Amygdala (tissue), 56 donors: ENCODE data around the gene RIN3.

Experiments
- DNase-seq, 56 donors: peaks; one replicate each; lab custom pipeline; 2025; lab: John Stamatoyannopoulos, UW

RIN3 gene

DNA sequence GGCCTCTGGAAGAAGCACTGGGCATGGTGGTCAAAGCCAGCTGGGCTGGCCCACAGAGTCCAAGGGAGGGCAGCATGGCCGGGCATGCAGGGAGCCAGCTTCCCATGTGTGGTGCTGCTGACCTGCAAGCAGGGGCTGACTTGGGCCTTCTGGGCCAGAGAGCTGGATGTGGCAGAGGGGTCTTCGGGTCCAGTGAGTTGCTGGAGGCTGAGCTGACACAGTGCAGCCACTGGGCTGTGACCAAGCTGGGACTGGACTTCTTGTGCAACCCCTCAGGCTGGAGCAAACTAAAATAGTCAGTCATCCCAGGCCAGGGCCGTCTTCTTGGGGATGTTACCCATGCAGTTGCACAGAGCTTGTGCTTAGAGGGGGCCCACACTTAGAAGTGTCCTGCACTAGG is 7.3 kb upstream of the RIN3 start:
- no peak for DNase-seq

DNA sequence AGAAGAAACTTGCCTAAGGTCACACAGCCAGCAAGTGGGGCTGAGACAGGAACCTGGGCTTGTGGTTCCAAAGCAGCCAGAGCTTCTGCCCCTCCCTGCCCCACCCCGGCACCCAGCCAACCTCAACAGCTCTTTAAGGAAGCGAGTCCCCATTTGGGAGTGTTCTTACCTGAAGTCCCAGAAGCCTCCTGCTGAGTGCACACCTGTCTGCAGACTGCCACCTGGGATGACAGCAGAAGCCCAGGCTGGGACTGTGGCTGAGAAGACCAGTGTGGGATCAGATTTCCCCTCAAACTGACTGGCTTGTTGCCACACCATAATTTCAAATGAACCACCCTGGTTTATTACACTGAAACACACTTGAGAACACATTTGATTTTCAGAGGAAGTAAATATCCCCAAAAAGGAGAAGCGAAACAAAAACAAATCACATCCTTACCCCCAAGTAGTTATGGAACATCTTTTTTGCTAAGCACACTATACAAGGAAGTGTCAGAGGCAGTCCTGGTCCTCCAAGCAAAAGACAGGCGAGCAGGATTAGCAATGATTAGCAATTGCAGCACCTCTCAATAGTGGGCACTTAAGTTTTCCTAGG is 6.3 kb upstream of the RIN3 start:
- DNase-seq = peak in 1 of 56 donors; percentile 11

DNA sequence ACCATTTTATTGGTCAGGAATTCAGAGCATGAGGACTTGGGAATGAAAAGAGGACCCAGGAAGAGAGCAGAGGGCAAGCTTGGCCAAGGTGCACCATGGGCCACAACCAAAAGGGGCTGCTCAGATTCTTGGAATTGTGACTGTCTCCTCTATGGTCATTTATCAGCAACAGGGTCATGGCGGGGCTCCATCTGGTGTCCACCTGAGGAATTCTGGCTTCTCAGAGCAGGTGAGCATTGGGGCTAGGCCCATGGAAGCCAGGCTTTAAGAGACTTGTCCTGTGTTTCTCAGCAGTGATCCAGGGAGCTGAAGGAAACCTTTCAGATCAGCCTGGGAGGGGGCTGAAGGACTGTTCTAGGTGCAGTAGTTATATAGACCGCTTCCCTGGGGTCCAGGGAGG is 2.6 kb upstream of the RIN3 start:
- no peak for DNase-seq

DNA sequence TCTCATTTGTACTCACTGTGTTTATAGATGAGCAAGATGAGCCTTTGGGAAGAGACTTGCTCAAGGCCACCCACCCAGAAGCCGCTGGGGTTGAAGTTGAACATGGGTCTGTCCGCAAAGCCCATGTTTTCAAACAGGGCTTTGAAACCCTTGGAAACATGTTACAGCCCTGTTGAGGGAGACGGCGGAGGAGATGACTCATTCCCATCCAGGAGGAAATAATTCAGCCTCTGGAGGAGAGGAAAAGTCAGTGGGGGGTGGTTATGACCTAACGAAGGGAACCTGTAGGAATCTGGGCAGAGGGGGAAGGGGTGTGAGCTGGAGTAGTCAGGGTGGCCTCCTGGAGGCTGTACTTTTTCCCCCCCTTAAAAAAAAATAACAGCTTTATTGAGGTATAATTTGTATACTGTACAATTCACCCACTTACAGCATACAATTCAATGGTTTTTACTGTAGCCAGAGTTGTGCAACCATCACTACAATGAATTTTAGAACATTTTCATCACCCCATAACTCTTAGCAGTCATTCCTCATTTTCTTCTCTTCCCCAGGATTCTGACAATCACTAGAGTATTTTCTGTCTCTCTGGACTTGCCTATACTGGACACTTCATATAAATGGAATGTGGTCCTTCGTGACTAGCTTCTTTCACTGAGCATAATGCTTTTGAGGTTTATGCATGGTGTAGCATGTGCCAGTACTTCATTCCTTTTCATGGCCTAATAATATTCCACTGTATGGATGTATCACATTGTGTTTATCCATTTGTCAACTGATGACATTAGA is 1.9 kb upstream of the RIN3 start:
- no peak for DNase-seq

DNA sequence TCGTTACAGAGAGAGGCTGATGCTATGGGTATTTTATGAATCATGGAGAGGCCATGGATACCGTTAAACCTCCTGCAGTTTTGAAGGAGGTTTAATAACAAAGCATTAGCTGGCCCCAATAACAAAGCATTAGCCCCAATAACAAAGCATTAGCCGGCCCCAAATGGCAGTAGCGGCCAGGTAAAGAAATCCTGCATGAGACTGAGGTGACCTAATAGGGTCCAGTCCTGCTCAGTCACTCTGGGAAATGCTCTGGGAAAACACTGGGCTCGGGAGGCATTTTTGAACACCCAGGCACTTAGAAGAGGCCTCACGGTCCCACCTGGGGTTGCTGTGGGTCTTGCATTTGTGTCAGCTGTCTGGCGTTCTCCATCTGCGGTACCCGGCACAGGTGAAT is 776 bp upstream of the RIN3 start:
- DNase-seq = no peak

DNA sequence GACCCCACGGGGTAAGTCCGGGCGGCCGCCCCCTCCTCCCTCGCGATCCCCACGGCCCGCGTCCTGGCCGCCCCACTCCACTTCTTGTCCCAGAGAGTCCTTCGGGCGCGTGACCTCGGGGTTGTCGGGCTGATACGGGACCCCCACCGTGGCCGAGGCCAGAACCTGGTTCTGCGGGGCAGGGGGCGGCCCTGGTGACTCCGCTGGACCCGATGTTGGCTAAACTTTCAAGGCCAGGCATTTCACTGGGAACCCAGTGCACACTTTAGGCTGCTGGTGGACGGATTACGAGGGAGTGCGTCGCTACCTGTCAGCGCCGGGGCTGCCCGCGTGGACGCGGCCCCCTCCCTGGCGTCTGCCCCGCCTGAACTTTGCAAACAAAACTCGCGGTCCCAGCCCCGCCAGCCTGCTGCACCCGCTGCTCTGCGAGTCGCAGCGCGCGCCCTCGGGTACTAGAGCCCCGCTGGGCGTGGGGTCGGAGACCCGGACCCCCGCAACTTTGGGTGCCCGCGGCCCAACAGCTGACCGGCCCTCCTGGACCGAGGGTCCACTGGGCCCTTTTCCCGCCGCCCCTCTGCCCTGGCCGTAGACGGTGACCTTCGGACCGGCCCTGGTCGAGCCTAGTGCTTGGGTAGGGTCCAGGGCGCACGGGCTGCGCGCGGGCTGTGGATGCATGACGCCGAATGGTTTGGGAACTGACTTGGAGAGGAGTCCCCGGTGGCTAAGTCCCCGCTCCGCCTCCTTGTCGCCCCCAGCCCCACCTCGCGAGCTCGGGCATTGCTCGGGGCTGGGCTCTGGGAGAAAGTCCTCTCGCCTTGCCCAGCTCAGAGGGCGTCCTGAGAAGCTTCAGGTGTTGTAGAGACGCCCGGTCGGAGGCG is 624 bp downstream of the RIN3 start:
- no peak for DNase-seq

DNA sequence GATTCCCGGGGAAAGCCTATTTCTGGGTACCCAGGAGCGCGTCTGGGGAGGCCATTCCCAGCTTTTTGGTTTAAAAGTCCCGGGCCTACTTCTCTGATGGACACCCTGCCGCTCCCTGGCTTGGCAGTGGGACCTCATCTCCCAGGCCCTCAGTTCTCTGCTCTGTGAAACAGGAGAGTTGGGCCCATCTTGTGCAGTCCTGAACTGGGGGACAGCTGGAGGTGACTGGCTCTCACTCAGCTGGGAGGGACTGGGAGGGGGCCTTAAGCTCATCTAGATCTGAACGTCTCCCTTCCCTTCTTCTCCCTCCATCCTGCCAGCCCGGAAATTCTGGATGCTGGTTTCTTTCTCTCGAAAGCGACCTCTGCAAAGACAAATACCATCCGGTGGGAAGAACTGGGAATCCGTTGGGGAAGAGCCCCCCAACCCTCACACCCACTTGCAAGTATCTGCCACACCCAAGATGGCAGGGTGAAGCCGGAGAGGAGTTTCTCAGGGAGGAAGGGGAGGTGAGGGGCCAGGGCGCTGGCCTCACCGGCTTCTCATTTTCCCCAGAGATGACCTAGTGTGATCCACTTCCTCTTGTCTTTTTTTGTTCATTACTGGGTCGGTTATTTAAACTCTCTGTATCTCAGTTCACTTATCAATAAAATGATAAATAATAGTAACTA is 1.4 kb downstream of the RIN3 start:
- no peak for DNase-seq

DNA sequence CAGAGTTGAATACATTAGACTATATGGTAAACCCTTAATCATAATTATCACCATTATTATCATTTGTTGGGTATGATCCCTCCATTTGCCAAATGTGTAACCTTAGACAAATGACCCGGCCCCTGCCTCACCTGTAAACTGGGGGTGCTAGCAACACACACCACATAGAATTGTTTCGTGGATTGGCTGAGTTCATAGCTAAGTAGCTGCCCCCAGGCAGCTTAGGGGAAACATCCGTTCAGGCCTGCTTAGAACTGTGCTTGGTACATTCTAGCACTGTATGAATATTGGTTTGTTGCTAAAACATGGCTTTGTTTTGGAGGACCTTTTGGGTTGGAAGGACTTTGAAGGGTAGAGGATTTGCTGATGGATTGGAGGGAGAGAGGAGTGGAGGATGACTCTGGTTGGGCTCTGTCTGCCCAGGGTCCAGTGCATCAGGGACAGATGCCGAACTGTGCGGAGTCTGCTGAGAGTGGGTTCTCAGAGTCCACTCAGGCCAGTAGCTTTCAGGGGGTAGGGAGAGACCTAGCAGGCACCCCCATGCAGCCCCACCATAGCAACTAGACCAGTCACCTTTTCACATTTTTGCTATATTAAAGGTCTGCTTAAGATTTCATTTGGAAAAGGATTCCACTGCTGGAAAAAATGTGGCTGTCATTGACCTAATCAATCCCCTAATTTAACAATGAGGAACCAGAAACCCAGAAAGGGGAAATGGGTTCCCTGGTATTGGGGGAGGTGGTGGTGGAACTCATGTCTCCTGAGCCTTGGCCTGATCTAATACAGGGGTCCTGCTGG is 2.2 kb downstream of the RIN3 start:
- no peak for DNase-seq

DNA sequence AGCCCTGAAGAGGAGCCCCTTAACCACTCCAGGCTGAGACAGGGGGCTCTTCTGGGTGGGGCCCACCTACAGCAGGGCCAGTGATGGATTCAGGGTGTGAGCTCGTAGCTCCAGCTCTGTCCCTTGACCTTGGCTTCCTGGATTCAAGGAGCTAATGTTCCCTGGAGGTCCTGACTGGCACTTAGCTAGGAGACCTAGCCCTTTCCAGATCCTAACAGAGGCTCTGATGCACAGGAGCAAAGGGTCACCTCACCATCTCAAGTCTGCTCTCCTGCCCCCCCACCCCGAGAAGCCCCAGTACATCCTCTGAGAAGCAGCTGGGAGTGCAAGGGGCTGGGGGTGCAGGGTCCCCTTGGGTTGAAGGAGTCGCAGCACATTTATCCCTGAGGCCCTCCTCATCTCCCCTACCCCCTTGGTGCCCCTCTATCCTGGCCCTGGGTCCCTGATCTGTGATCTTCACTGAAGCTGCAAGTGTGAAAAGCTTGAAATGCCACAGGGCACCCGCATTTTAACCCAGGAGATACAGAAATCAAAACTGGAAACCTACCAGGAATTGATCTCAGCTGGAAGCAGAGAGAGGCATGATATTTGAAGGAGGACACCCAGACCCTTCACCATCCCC is 2.9 kb downstream of the RIN3 start:
- DNase-seq = no peak

DNA sequence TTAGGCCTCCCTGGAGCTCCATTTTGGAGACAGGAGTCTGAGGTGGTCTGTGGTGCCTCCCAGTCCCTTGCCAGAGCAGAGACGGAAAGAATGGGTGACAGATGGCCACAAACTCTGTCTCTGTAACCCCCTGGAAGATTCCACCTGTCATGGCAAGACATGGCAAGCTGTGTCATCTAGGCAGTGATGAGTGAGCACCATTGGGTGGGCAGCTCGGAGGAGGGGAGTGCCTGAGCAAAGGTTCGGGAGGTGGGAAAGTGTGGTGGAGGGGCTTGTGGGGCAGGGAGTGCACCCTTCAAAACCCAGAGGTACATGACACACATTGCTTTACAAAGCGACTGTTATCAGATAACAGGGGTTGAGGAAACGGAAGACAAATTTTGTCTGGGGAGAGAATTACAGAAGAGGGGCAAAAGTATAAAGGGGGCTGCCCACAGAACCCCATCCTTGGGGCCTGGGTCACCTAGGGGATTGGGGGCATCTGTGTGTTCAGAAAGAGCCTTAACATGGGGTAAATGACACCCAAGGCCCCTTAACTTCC is 3.5 kb downstream of the RIN3 start:
- no peak for DNase-seq

DNA sequence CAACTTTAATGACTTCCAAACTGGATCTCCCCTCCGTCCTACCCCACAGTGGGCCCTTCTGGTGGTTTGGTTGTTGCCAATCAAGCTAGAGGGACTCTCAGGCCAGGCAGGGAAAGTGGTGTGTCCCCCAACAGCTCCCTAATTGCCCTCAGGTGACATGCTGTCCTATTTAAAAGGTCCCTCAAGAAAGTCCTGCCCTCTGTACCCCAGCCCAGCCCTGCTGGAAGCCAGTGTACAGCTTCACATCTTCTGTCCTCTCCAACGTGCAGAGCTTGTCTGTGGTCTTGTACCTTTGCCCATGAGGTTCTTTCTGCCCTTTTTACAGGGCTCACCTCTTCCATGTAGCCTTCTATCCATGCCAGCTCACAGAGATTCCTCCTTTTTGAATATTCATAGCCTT is 4.2 kb downstream of the RIN3 start:
- DNase-seq = no peak

DNA sequence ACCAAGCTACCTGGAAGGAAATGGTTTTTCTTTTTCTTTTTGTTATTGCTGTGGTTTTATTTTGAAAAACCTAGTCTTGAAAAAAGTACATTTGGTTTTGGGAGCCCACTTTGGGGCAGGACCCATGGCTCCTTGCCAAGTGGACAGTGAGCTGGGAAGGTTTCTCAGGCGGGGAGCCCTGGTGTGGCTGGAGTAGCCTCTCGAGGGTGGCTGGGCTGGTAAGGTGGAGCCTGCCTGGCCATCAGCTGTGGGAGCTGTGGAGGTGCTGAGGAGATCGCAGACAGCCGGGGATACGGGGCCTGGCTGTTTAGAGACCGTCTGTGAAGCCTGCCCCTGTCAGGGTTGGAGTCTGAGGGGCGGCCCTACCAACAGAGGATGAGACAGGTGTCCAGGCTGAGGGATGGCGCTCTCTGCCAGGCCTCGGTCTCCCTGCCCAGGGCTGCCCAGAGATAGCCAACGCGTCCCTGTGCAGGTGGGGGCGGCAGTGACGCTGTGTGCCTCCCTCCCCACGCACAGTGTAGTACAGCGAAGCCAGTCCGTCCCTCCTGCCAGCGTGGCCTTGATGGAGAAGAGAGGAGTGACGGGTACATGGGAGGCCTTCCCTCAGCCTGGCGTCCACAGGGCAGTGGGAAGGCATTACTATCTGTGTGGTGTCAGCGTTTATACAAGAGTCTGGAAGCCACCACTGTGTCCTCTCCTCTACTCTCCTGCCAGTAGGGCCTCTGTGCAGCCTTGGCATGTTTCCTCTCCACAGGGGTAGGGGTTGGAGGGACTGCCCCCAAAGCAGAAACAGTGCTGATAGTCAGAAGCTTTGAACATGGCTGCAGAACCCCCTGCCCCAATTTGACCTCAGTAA is 5.9 kb downstream of the RIN3 start:
- DNase-seq = no peak

DNA sequence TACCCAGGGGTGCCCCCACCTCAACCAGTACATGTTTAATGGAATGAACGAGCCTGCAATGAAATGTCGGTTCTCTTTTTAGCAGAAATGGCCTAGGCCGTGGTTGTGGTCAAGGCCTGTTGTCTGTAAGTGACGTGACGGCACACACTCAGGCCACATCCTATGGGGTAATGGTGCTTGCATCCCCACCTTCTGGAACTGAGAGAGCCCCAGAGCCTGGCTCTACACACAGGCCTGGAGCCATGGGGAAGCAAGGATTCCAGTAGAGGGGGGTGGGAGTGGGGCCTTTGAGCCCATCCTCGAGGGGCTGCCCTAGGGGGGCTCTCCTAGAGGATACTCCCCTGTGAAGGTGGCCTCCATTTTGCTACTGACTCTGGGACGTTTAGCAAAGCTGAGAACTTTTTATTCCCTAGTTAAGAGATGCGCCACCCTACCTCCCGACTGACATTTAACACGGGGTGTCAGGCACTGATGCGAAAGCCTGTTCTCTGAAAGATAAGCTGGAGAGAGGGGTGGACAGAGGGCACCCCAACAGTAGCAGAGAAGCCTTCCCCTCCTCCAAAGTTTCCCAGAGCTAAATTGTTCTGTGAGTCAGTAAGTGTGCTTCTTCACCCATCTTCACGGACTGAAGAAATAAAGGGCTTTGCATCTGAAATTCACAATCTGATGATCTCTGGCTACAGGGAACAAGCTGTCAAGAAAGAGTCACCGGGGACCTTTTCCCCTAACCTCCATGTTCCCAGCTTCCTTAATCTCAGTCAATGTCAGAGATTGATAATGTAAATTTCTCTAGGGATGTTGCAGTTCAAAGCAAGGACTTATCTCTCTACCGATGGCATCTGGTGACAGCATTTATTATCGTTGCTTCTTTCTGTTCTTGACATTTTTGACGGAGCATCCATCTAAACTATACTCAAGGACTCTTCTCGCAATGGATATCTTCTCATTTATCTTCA is 6.8 kb downstream of the RIN3 start:
- DNase-seq = no peak

DNA sequence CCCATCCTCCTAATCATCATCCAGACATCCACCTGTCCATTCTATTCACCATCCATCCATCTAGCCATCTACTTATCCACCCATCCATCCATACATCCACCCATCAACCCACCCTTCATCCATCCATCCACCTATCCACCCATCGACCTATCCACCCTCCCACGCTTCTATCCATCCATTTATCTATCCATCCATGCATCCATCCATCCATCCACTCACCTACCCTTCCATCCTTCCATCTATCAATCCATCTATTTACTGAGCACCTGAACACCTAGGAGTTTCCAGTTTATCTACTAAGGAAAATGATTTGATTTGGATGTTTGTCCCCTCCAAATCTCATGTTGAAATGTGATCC is 7.5 kb downstream of the RIN3 start:
- no peak for DNase-seq

DNA sequence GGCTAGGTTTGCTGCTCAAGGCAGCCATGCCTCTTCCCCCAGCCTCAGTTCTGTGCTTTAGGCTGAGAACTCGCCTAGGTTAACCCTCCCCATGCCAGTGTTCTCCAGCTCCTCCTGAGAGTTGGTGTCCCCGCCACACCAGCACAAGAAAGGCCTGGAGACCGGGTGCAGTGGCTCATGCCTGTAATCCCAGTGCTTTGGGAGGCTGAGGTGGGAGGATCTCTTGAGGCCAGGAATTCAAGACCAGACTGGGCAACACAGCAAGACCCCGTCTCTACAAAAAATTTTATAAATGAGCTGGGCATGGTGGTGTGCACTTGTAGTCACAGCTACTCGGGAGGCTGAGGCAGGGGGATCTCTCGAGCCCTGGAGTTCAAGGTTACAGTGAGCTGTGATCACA is 10.2 kb downstream of the RIN3 start:
- no peak for DNase-seq

DNA sequence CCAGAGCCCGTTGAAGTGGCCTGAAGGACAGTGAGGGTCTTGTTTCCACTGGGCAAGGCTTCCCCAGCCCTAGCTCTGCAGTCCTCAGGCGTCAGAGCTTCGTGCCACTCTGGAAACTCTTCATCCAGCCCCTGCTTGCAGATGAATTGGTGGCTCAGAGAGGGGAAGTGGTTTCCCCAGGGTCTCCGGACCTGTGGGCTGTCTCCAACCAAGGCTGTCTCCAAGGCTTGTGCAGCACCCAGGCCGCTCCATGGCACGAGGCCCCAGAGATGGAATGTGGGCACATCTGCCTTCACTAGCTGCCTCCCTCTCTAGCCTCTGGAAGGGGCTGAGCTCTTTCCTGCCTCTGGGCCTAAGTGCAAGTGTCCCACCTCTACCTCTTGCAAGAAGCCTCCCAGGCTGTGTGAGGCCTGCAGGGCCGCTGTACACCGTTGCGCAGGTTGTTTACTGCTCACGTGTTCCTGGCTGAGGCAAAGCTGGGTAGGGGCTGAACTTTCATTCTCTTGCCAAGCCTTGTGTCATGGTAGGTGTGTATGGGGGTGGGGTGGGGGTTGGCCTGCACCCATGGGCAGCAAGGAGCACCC is 11.1 kb downstream of the RIN3 start:
- DNase-seq = no peak
